Left lung (tissue), 14 donors: ENCODE results near the gene GPR176. TPM values are rescaled to one million over a fixed set of nuclear protein-coding genes. Genes with fewer than 3 reads are reported as not detected.
A peak's percentile ranks its signal among the peaks of the same experiment; 100 is the strongest.

Source experiments
- ATAC-seq: fragments of 200-7000 bp; cut with Tn5 transposase; one replicate; pipeline ENCODE4 v1.9.1; 2020; ENCODE audit warnings: moderate library complexity
- DNase-seq, 4 donors: peaks; one replicate each; pipeline ENCODE4 v3.0.0-alpha.2; 2013 to 2020
- H3K27ac ChIP-seq, 2 donors: fragments of 200-600 bp; sonication (generic) in 1 of 2; one replicate each; pipeline versions ENCODE4 v1.5.0 to v1.8.0; 2020 to 2021
- H3K27me3 ChIP-seq, 2 donors: fragments of 200-600 bp; sonication (generic) in 1 of 2; one replicate each; pipeline versions ENCODE4 v1.5.0 to v1.8.0; 2020 to 2021
- H3K36me3 ChIP-seq, 2 donors: fragments of 200-600 bp; sonication (generic) in 1 of 2; one replicate each; pipeline versions ENCODE4 v1.5.0 to v1.8.0; 2020 to 2021
- H3K4me1 ChIP-seq, 2 donors: fragments of 200-600 bp; one replicate each; pipeline ENCODE4 v1.8.0; 2021
- H3K4me3 ChIP-seq, 2 donors: fragments of 200-600 bp; sonication (generic) in 1 of 2; one replicate each; pipeline versions ENCODE4 v1.5.0 to v1.8.0; 2020 to 2021; ENCODE audit warnings: mild to moderate bottlenecking in 1 of 2
- H3K9me3 ChIP-seq, 2 donors: fragments of 200-600 bp; sonication (generic) in 1 of 2; one replicate each; pipeline versions ENCODE4 v1.5.0 to v1.8.0; 2020 to 2021
- CTCF ChIP-seq, 2 donors: fragments of 200-600 bp; sonication (generic) in 1 of 2; IDR thresholded peaks; one replicate each; pipeline versions ENCODE4 v1.5.0 to v1.8.0; 2021; ENCODE audit warnings: antibody characterized with exemption in 2 of 2
- intact Hi-C, 2 donors: fragments of 100-400 bp; cut with DNase I; formaldehyde crosslinking; loops; one replicate each; pipeline versions ENCODE4 v1.11.2 to v1.14.2; 2022
- long read RNA-seq, 12 donors: library from polyadenylated mRNA in 2 of 12; unstranded in 2 of 12; transcript quantifications; one replicate each; pipeline ENCODE4 v2.0.0 and lab custom pipeline, GENCODE V29; 2019 to 2026
- polyA plus RNA-seq, 6 donors: library from polyadenylated mRNA; unstranded; fragments of 120-200 nt; gene quantifications; one replicate each; pipeline ENCODE4 v1.2.1, GENCODE V29; 2013; ENCODE audit not compliant: insufficient read length in 6 of 6
- total RNA-seq, 2 donors: library from RNA; stranded (reverse); fragmentation: NEBNext Ultra II Directional; extraction: Animal tissue kit (Norgen Biotek cat#: 25700); gene quantifications; one replicate each; pipeline ENCODE4 v1.2.1, GENCODE V29; 2021
- donor health status: DM: no; HTN: yes; CAD: no.
- donor health status: DM: no; HTN: no; CAD: no.

GPR176 gene
- total RNA-seq: 1 to 10 TPM; 4.9 to 6.6 TPM
- 1 to 10 TPM; 2.6 to 4.4 (median 3.8) TPM for polyA plus RNA-seq
- long read RNA-seq, donor 1: 0 reads
- long read RNA-seq, donor 2, partial matches to known transcripts: 0 of 2 reads
- long read RNA-seq, donor 2, other reads (novel, unspliced or antisense): 0 of 2 reads
- long read RNA-seq, donor 3, partial matches to known transcripts: 0 of 1 reads
- long read RNA-seq, donor 3, other reads (novel, unspliced or antisense): 0 of 1 reads
- long read RNA-seq, donor 4: 0 reads
- long read RNA-seq, donor 5: 0 reads
- long read RNA-seq, donor 6, partial matches to known transcripts: 51 of 80 reads
- long read RNA-seq, donor 6, other reads (novel, unspliced or antisense): 29 of 80 reads
- long read RNA-seq, donor 7: 0 reads
- long read RNA-seq, donor 8: 0 reads
- long read RNA-seq, donor 9: 0 reads
- long read RNA-seq, donor 10: 0 reads
- long read RNA-seq, donor 11: 0 reads
- long read RNA-seq, donor 12, partial matches to known transcripts: 0 of 1 reads
- long read RNA-seq, donor 12, other reads (novel, unspliced or antisense): 0 of 1 reads

GRCh38 chr15:39919748-39920509 is at the start of gene GPR176:
Gene GPR176, minus strand, starts transcription at chr15:39920266. Its CDS starts 240 bp downstream, at chr15:39920026.
- peak within 1 kb of the TSS; percentile 67 to 75 for H3K4me3 ChIP-seq
- TF ChIP-seq CTCF (IDR thresholded peaks at IDR 0.05): no peak
- intact Hi-C loops: no loop called here
- H3K9me3 ChIP-seq: no peaks in the 10 kb centered on the region
- H3K36me3 ChIP-seq: no peaks in the 10 kb centered on the region
- peak; percentile 69 for ATAC-seq
- H3K27ac ChIP-seq: peak within 1 kb of the TSS; percentile 61 to 72
- peaks cover 0 to 18% of the 10 kb centered on the region in 2 donors for H3K4me1 ChIP-seq
- H3K27me3 ChIP-seq: peaks cover 22 to 49% of the 10 kb centered on the region in 2 donors
- peak; percentile 12 to 86 (median 34) for DNase-seq

- Histone ChIP-seq H3K4me3 (no peak overlapping the region), H3K4me1 (peaks cover 0 to 15% of the 10 kb centered on the region in 2 donors), H3K36me3 (peaks cover 0 to 53% of the 10 kb centered on the region in 2 donors), H3K27me3 (no peaks in the 10 kb centered on the region), H3K9me3 (no peaks in the 10 kb centered on the region), H3K27ac (no peak overlapping the region)
- DNase-seq: no peak
- no peak for ATAC-seq
- intact Hi-C loops: no loop called here
- TF ChIP-seq CTCF (IDR thresholded peaks at IDR 0.05): no peak
Observed at GRCh38 chr15:39969002-39969394, 48.9 kb upstream of the GPR176 start.

- no peak for DNase-seq
- TF ChIP-seq CTCF (IDR thresholded peaks at IDR 0.05): no peak
- no peaks in the 10 kb centered on the region for H3K9me3 ChIP-seq
- peak; percentile 82 for ATAC-seq
- peaks cover 0 to 15% of the 10 kb centered on the region in 2 donors for H3K4me1 ChIP-seq
- H3K4me3 ChIP-seq: no peak overlapping the region
- intact Hi-C loops: no loop called here
- H3K27ac ChIP-seq: no peak overlapping the region
- peaks cover 0 to 47% of the 10 kb centered on the region in 2 donors for H3K36me3 ChIP-seq
- no peaks in the 10 kb centered on the region for H3K27me3 ChIP-seq
Observed at GRCh38 chr15:39968273-39969001, 48.4 kb upstream of the GPR176 start.

- DNase-seq (no peak), ATAC-seq (no peak)
- H3K9me3 ChIP-seq: no peaks in the 10 kb centered on the region
- peaks cover 0 to 54% of the 10 kb centered on the region in 2 donors for H3K36me3 ChIP-seq
- peaks cover 0 to 15% of the 10 kb centered on the region in 2 donors for H3K4me1 ChIP-seq
- no peak overlapping the region for H3K4me3 ChIP-seq
- no peak overlapping the region for H3K27ac ChIP-seq
- no peaks in the 10 kb centered on the region for H3K27me3 ChIP-seq
- intact Hi-C loops: no loop called here
- TF ChIP-seq CTCF (IDR thresholded peaks at IDR 0.05): no peak
Observed at GRCh38 chr15:39966521-39966920, 46.5 kb upstream of the GPR176 start.
